ENCODE data around the gene NPR2. TPM values are rescaled to one million over a fixed set of nuclear protein-coding genes. Genes with fewer than 3 reads are reported as not detected.

NPR2 gene
- total RNA-seq (10 to 100 TPM in 3 of 5 experiments, 1 to 10 TPM in 2; 3.1 to 22.2 (median 11.2) TPM), polyA plus RNA-seq (1 to 10 TPM; 1.0 to 1.2 TPM), total RNA-seq (5.2 reads per million, percentile 25 among the genes with 10 or more reads in this experiment)

- H3K4me1 Mint-ChIP-seq, result peaks cover 6 to 21% (median 10%) of the 10 kb centered on the region in 7 donors
- no peak within 1 kb of the TSS for H3K27ac Mint-ChIP-seq
- no peaks in the 10 kb centered on the region for H3K4me1 ChIP-seq (ENCODE audit: control insufficient read depth in 2 of 2, insufficient read depth in 2 of 2, low read length in 2 of 2)
- H3K9me3 ChIP-seq (ENCODE audit: control insufficient read depth in 2 of 3, low read length in 3 of 3), result no peaks in the 10 kb centered on the region
- H3K4me3 Mint-ChIP-seq, result peak within 1 kb of the TSS in 1 of 10 donors; percentile 31
- H3K27me3 ChIP-seq (ENCODE audit: control insufficient read depth in 2 of 2, insufficient read depth in 2 of 2, low read length in 2 of 2), result no peaks in the 10 kb centered on the region
- no peak within 1 kb of the TSS for H3K27ac ChIP-seq (ENCODE audit: low read depth, low read length)
- H3K27me3 Mint-ChIP-seq, result no peaks in the 10 kb centered on the region
- H3K36me3 ChIP-seq (ENCODE audit: control insufficient read depth in 2 of 3, insufficient read depth in 3 of 3, low read length in 3 of 3), result peaks cover 0 to 6% (median 0%) of the 10 kb centered on the region in 3 experiments
- ATAC-seq (no peak), DNase-seq (no peak)
- peaks cover 0 to 7% (median 2%) of the 10 kb centered on the region in 5 donors for H3K36me3 Mint-ChIP-seq
- ChIA-PET CTCF (interaction anchor here (0.7 to 2.8 kb wide), 2 partner anchors 87 to 91 kb away, joined by 4 to 18 read pairs; no protein-coding TSS in a partner anchor), POLR2A (no interaction called here)
- intact Hi-C loops (cut with micrococcal nuclease), result no loop called here
- H3K4me3 ChIP-seq (ENCODE audit: low read length), result no peak within 1 kb of the TSS
- H3K9me3 Mint-ChIP-seq, result no peaks in the 10 kb centered on the region
Observed at GRCh38 chr9:35791297-35791921, at the start of gene NPR2. TSS of gene NPR2 (plus strand) at chr9:35791591. CDS start at chr9:35792409, 818 bp downstream.

DNA sequence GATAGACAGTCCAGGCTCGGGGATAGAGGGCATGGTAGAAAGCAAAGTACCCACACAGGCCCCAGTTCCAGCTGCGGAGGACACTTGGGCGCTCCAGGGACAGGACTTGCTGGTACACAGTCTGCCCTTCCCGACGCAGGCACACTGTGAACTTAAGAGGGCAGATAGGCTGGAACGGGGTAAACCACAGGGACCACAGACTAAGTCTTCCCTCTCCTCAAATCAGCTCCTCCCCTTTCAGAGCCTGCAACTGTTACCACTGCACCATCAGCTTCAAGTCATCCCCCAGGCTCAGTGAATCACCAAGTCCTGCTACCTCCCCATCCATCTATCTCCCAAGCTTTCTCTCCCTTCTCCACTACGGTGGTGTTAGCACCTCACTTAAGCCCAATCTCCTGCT lies 49.7 kb upstream of the NPR2 start:
- peak overlapping the region in 4 of 9 donors; percentile 6 to 82 (median 65) for H3K27ac Mint-ChIP-seq
- POLR2A ChIA-PET, result interaction anchor here (1.1 kb wide), 1 partner anchor 11 kb away, joined by 3 read pairs; no protein-coding TSS in a partner anchor
- intact Hi-C loops (cut with micrococcal nuclease), result no loop called here

DNA sequence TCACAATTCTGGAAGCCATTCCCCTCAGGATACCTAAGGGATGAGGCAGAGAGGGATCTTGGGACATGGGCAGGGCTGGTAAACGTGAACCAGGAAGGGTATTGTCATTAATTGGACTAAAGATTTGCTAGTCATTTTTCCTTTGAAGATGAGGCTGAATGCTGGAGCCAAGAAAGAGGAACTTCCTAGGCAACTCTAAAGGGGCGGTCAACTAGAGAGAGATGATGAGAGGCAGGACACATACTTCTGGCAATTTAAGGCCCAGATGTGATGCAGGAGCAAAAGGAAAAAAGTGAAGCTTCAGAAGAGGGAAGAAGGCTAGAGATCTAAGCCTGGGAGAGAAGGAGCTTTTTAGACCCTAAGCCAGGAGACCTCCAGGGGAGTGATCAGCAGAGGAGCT lies 47.9 kb upstream of the NPR2 start:
- peak overlapping the region in 1 of 9 donors; percentile 1 for H3K27ac Mint-ChIP-seq
- Histone ChIP-seq H3K4me1 (ENCODE audit: control insufficient read depth in 2 of 2, insufficient read depth in 2 of 2, low read length in 2 of 2) (peaks cover 23% of the 10 kb centered on the region in 2 donors), H3K4me3 (ENCODE audit: low read length) (no peak overlapping the region), H3K9me3 (ENCODE audit: control insufficient read depth in 2 of 3, low read length in 3 of 3) (no peaks in the 10 kb centered on the region), H3K36me3 (ENCODE audit: control insufficient read depth in 2 of 3, insufficient read depth in 3 of 3, low read length in 3 of 3) (peaks cover 0 to 61% (median 0%) of the 10 kb centered on the region in 3 experiments), H3K27ac (ENCODE audit: low read depth, low read length) (no peak overlapping the region), H3K27me3 (ENCODE audit: control insufficient read depth in 2 of 2, insufficient read depth in 2 of 2, low read length in 2 of 2) (no peaks in the 10 kb centered on the region)
- peaks cover 0 to 2% (median 0%) of the 10 kb centered on the region in 11 donors for H3K9me3 Mint-ChIP-seq
- POLR2A ChIA-PET, result interaction anchor here (0.7 to 2.0 kb wide), 3 partner anchors 10 to 69 kb away, joined by 3 to 5 read pairs (median 3); partner anchors contain the start of genes MSMP, SPAG8 and TLN1
- no peak overlapping the region for H3K4me3 Mint-ChIP-seq
- DNase-seq, result no peak
- CTCF ChIA-PET, result interaction anchor here (0.7 kb wide), 1 partner anchor 11 kb away, joined by 3 read pairs; the partner anchor contains the start of genes CREB3 and TLN1
- no peaks in the 10 kb centered on the region for H3K27me3 Mint-ChIP-seq
- ATAC-seq, result no peak
- H3K4me1 Mint-ChIP-seq, result peaks cover 38 to 62% (median 50%) of the 10 kb centered on the region in 7 donors
- intact Hi-C loops (cut with micrococcal nuclease), result no loop called here
- H3K36me3 Mint-ChIP-seq, result peaks cover 0 to 29% (median 14%) of the 10 kb centered on the region in 5 donors

More for the DNA sequence above, 49.7 kb upstream of the NPR2 start:
- Histone ChIP-seq H3K4me3 (ENCODE audit: low read length) (no peak overlapping the region), H3K27ac (ENCODE audit: low read depth, low read length) (no peak overlapping the region), H3K9me3 (ENCODE audit: control insufficient read depth in 2 of 3, low read length in 3 of 3) (no peaks in the 10 kb centered on the region), H3K27me3 (ENCODE audit: control insufficient read depth in 2 of 2, insufficient read depth in 2 of 2, low read length in 2 of 2) (no peaks in the 10 kb centered on the region), H3K36me3 (ENCODE audit: control insufficient read depth in 2 of 3, insufficient read depth in 3 of 3, low read length in 3 of 3) (peaks cover 0 to 78% (median 8%) of the 10 kb centered on the region in 3 experiments), H3K4me1 (ENCODE audit: control insufficient read depth in 2 of 2, insufficient read depth in 2 of 2, low read length in 2 of 2) (peaks cover 7 to 9% of the 10 kb centered on the region in 2 donors)
- Mint-ChIP-seq H3K27me3 (no peaks in the 10 kb centered on the region), H3K36me3 (peaks cover 0 to 31% (median 14%) of the 10 kb centered on the region in 5 donors), H3K9me3 (peaks cover 0 to 2% (median 0%) of the 10 kb centered on the region in 11 donors), H3K4me3 (peak overlapping the region in 1 of 10 donors; percentile 2), H3K4me1 (peaks cover 24 to 45% (median 34%) of the 10 kb centered on the region in 7 donors)
- ATAC-seq, result no peak
- DNase-seq, result peak in 1 of 9 donors; percentile 1
- CTCF ChIA-PET, result interaction anchor here (1.1 to 1.3 kb wide), 2 partner anchors 9 to 15 kb away, joined by 3 read pairs; partner anchors contain the start of gene CREB3

GRCh38 chr9:35743880-35744518 lies 47.4 kb upstream of the NPR2 start:
- Mint-ChIP-seq H3K27me3 (no peaks in the 10 kb centered on the region), H3K4me1 (peaks cover 38 to 64% (median 50%) of the 10 kb centered on the region in 7 donors), H3K36me3 (peaks cover 0 to 27% (median 9%) of the 10 kb centered on the region in 5 donors), H3K27ac (peak overlapping the region in 2 of 9 donors; percentile 22 to 52), H3K4me3 (no peak overlapping the region), H3K9me3 (no peaks in the 10 kb centered on the region)
- intact Hi-C loops (cut with micrococcal nuclease), result no loop called here
- ATAC-seq (no peak), DNase-seq (no peak)
- ChIA-PET POLR2A (interaction anchor here (0.7 to 2.0 kb wide), 4 partner anchors 10 to 68 kb away, joined by 3 to 5 read pairs (median 3); partner anchors contain the start of genes CREB3, MSMP, SPAG8 and TLN1), CTCF (interaction anchor here (0.7 kb wide), 1 partner anchor 12 kb away, joined by 3 read pairs; the partner anchor contains the start of genes CREB3 and TLN1)
- no peak overlapping the region for H3K4me3 ChIP-seq (ENCODE audit: low read length)
- H3K36me3 ChIP-seq (ENCODE audit: control insufficient read depth in 2 of 3, insufficient read depth in 3 of 3, low read length in 3 of 3), result peaks cover 0 to 55% (median 0%) of the 10 kb centered on the region in 3 experiments
- no peaks in the 10 kb centered on the region for H3K27me3 ChIP-seq (ENCODE audit: control insufficient read depth in 2 of 2, insufficient read depth in 2 of 2, low read length in 2 of 2)
- H3K4me1 ChIP-seq (ENCODE audit: control insufficient read depth in 2 of 2, insufficient read depth in 2 of 2, low read length in 2 of 2), result peaks cover 23% of the 10 kb centered on the region in 2 donors
- H3K9me3 ChIP-seq (ENCODE audit: control insufficient read depth in 2 of 3, low read length in 3 of 3), result no peaks in the 10 kb centered on the region
- H3K27ac ChIP-seq (ENCODE audit: low read depth, low read length), result no peak overlapping the region

DNA sequence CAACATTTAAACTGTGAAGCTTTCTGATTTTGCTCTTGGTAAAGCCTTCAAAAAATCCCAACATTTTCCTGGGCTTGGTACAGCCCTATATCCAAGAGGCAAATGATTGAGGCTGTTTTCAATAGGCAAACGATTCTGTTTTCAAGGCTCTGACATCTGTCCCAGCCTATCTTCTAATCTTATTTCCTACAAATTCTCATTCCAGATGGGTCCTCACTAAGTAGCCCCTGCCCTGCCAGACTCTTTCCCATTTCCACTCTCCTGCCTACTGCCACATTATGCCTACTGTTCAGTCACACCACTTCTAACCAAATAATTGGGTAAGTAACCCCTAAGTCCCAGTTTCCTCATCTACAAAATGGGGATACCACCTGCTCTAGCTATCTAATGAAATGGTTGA lies 45.8 kb upstream of the NPR2 start:
- ChIA-PET POLR2A (interaction anchor here (0.6 to 5.1 kb wide), 4 partner anchors 13 to 98 kb away, joined by 3 to 34 read pairs (median 4); partner anchors contain the start of genes CREB3, RMRP and TLN1), CTCF (interaction anchor here (0.6 to 5.6 kb wide), 3 partner anchors 9 to 49 kb away, joined by 3 to 61 read pairs (median 3); no protein-coding TSS in a partner anchor)
- Mint-ChIP-seq H3K4me1 (peaks cover 43 to 76% (median 59%) of the 10 kb centered on the region in 7 donors), H3K36me3 (peaks cover 0 to 23% (median 7%) of the 10 kb centered on the region in 5 donors), H3K4me3 (peak overlapping the region in 5 of 10 donors; percentile 60 to 93 (median 78)), H3K27ac (peak overlapping the region in 5 of 9 donors; percentile 53 to 82 (median 78)), H3K9me3 (no peaks in the 10 kb centered on the region), H3K27me3 (no peaks in the 10 kb centered on the region)
- intact Hi-C loops (cut with micrococcal nuclease), result loop anchor here (5.0 kb wide), 2 partner anchors 292 to 628 kb away; partner anchors contain the start of genes ATOSB (in 1 of the 2) and RECK (in 1 of the 2)
- Histone ChIP-seq H3K36me3 (ENCODE audit: control insufficient read depth in 2 of 3, insufficient read depth in 3 of 3, low read length in 3 of 3) (peaks cover 0 to 46% (median 0%) of the 10 kb centered on the region in 3 experiments), H3K9me3 (ENCODE audit: control insufficient read depth in 2 of 3, low read length in 3 of 3) (no peaks in the 10 kb centered on the region), H3K4me3 (ENCODE audit: low read length) (no peak overlapping the region), H3K4me1 (ENCODE audit: control insufficient read depth in 2 of 2, insufficient read depth in 2 of 2, low read length in 2 of 2) (peaks cover 32 to 33% of the 10 kb centered on the region in 2 donors), H3K27ac (ENCODE audit: low read depth, low read length) (no peak overlapping the region), H3K27me3 (ENCODE audit: control insufficient read depth in 2 of 2, insufficient read depth in 2 of 2, low read length in 2 of 2) (no peaks in the 10 kb centered on the region)
- DNase-seq (no peak), ATAC-seq (no peak)

DNA sequence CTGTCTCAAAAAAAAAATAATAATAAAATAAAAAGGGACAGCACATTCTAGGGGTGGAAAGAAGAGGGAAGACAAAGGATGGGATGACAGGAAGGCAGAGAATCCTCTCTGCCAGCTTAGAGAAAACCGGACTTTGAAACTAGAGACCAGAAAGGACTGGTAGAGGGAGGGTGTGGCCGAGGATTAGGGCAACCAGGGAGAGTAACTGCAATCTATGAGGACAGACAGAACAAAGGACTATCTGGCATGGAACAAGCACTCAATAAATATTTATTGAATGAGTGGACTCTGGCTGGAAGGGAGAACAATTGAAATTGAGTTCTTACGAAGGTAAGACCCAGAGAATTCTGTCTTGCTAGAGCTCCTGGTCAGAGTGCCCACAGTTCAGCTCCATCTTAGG lies 44.8 kb upstream of the NPR2 start:
- Histone ChIP-seq H3K4me1 (ENCODE audit: control insufficient read depth in 2 of 2, insufficient read depth in 2 of 2, low read length in 2 of 2) (peaks cover 32 to 33% of the 10 kb centered on the region in 2 donors), H3K27ac (ENCODE audit: low read depth, low read length) (no peak overlapping the region)

More for the DNA sequence above, 44.8 kb upstream of the NPR2 start:
- no peak overlapping the region for H3K4me3 ChIP-seq (ENCODE audit: low read length)
- peak overlapping the region in 9 of 10 donors; percentile 54 to 93 (median 89) for H3K4me3 Mint-ChIP-seq
- intact Hi-C loops (cut with micrococcal nuclease), result loop anchor here (5.0 kb wide), 2 partner anchors 291 to 629 kb away; partner anchors contain the start of genes ATOSB (in 1 of the 2) and RECK (in 1 of the 2)
- H3K27me3 ChIP-seq (ENCODE audit: control insufficient read depth in 2 of 2, insufficient read depth in 2 of 2, low read length in 2 of 2), result no peaks in the 10 kb centered on the region
- H3K27ac Mint-ChIP-seq, result peak overlapping the region in 5 of 9 donors; percentile 25 to 96 (median 49)
- ChIA-PET CTCF (interaction anchor here (2.3 to 5.6 kb wide), 3 partner anchors 10 to 88 kb away, joined by 5 to 61 read pairs (median 13); no protein-coding TSS in a partner anchor), POLR2A (interaction anchor here (0.7 to 5.1 kb wide), 4 partner anchors 10 to 159 kb away, joined by 8 to 34 read pairs (median 16); no protein-coding TSS in a partner anchor)
- H3K27me3 Mint-ChIP-seq, result no peaks in the 10 kb centered on the region
- peaks cover 0 to 47% (median 0%) of the 10 kb centered on the region in 3 experiments for H3K36me3 ChIP-seq (ENCODE audit: control insufficient read depth in 2 of 3, insufficient read depth in 3 of 3, low read length in 3 of 3)
- H3K36me3 Mint-ChIP-seq, result peaks cover 0 to 26% (median 7%) of the 10 kb centered on the region in 5 donors
- DNase-seq (no peak), ATAC-seq (no peak)
- H3K4me1 Mint-ChIP-seq, result peaks cover 43 to 83% (median 57%) of the 10 kb centered on the region in 7 donors
- H3K9me3 ChIP-seq (ENCODE audit: control insufficient read depth in 2 of 3, low read length in 3 of 3), result no peaks in the 10 kb centered on the region
- no peaks in the 10 kb centered on the region for H3K9me3 Mint-ChIP-seq
